ENCODE results near the gene RSPH1.

DNA sequence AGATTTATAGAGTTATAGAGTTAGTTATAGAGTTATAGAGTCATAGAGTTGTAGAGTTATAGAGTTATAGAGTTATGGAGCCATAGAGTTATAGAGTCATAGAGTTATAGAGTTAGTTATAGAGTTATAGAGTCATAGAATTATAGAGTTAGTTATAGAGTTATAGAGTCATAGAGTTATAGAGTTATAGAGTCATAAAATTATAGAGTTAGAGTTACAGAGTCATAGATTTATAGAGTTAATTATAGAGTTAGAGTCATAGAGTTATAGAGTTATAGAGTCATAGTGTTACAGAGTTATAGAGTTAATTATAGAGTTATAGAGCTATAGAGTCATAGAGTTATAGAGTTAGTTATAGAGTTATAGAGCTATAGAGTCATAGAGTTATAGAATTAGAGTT is 60.2 kb downstream of the RSPH1 start:
- TF ChIP-seq SMC3 (IDR thresholded peaks at IDR 0.05; ENCODE audit: low read depth, low read length) (no peak), POLR2A (IDR thresholded peaks at IDR 0.05; ENCODE audit: low read depth, low read length) (no peak), RAD21 (IDR thresholded peaks at IDR 0.05; ENCODE audit: low read length) (no peak), RFX5 (IDR thresholded peaks at IDR 0.05; ENCODE audit: low read depth, low read length) (no peak), CHD1 (IDR thresholded peaks at IDR 0.05; ENCODE audit: low read depth, low read length) (no peak), BHLHE40 (IDR thresholded peaks at IDR 0.05; ENCODE audit: low read depth, low read length) (no peak), MXI1 (IDR thresholded peaks at IDR 0.05; ENCODE audit: borderline replicate concordance, low read depth, low read length) (no peak), MAZ (IDR thresholded peaks at IDR 0.05; ENCODE audit: borderline replicate concordance, low read depth, low read length) (no peak), NFE2L2 (IDR thresholded peaks at IDR 0.05; ENCODE audit: low read depth, low read length) (no peak), MAFK (IDR thresholded peaks at IDR 0.05; ENCODE audit: low read depth, low read length) (no peak)
- TF ChIP-seq, protein P1, sequence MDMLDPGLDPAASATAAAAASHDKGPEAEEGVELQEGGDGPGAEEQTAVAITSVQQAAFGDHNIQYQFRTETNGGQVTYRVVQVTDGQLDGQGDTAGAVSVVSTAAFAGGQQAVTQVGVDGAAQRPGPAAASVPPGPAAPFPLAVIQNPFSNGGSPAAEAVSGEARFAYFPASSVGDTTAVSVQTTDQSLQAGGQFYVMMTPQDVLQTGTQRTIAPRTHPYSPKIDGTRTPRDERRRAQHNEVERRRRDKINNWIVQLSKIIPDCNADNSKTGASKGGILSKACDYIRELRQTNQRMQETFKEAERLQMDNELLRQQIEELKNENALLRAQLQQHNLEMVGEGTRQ (IDR thresholded peaks at IDR 0.05; ENCODE audit: low read depth, low read length): no peak
- TF ChIP-seq, protein P2, sequence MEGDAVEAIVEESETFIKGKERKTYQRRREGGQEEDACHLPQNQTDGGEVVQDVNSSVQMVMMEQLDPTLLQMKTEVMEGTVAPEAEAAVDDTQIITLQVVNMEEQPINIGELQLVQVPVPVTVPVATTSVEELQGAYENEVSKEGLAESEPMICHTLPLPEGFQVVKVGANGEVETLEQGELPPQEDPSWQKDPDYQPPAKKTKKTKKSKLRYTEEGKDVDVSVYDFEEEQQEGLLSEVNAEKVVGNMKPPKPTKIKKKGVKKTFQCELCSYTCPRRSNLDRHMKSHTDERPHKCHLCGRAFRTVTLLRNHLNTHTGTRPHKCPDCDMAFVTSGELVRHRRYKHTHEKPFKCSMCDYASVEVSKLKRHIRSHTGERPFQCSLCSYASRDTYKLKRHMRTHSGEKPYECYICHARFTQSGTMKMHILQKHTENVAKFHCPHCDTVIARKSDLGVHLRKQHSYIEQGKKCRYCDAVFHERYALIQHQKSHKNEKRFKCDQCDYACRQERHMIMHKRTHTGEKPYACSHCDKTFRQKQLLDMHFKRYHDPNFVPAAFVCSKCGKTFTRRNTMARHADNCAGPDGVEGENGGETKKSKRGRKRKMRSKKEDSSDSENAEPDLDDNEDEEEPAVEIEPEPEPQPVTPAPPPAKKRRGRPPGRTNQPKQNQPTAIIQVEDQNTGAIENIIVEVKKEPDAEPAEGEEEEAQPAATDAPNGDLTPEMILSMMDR (conservative IDR thresholded peaks at IDR 0.05; ENCODE audit: low read depth, low read length): no peak

Data from IMR-90 (cell line).